H1 (cell line): ENCODE results near the gene RXRA. TPM values are rescaled to one million over a fixed set of nuclear protein-coding genes. Genes with fewer than 3 reads are reported as not detected.

Experiments used
- CTCF ChIA-PET: fragments of 300-600 bp; sonication (Branson Sonifier 250); formaldehyde crosslinking; loops from one replicate; lab custom pipeline; 2021; ENCODE audit not compliant: partially characterized antibody; lab: Charles Lee
- POLR2A ChIA-PET: fragments of 300-600 bp; sonication (Branson Sonifier 250); formaldehyde crosslinking; loops from one replicate; lab custom pipeline; 2021; ENCODE audit warnings: inconsistent platforms; ENCODE audit not compliant: partially characterized antibody; lab: Charles Lee
- DNase-seq, 2 experiments: peaks; one replicate each; pipeline versions ENCODE4 v3.0.0 to v3.0.0-alpha.2; 2010 to 2022; ENCODE audit warnings: low spot score in 2 of 2, low read depth in 1 of 2, mixed read lengths in 1 of 2
- FAIRE-seq: peaks from 2 replicates; lab custom pipeline; 2011; peaks lifted over from hg19 to GRCh38; lab: Jason Lieb, UNC
- H2AFZ ChIP-seq: 2 replicates; pipeline ENCODE4 v1.8.1; 2012; ENCODE audit warnings: low read length, inconsistent platforms
- H2AK5ac ChIP-seq: 2 replicates; pipeline ENCODE4 v1.6.1; 2013; ENCODE audit warnings: low read depth, low read length
- H2BK120ac ChIP-seq: replicated peaks from 2 replicates; pipeline ENCODE3; 2013; ENCODE audit warnings: low read depth, low read length, inconsistent platforms
- H2BK12ac ChIP-seq: 2 replicates; pipeline ENCODE4 v1.6.1; 2013; ENCODE audit warnings: low read depth, low read length
- H2BK15ac ChIP-seq: 2 replicates; pipeline ENCODE4 v1.6.1; 2013; ENCODE audit warnings: low read length
- H2BK20ac ChIP-seq: 2 replicates; pipeline ENCODE4 v1.6.1; 2013; ENCODE audit warnings: low read length
- H2BK5ac ChIP-seq: 2 replicates; pipeline ENCODE4 v1.6.1; 2013; ENCODE audit warnings: low read depth, low read length
- H3K14ac ChIP-seq: 2 replicates; pipeline ENCODE4 v1.6.1; 2013; ENCODE audit warnings: inconsistent platforms; ENCODE audit not compliant: insufficient read length
- H3K18ac ChIP-seq: 2 replicates; pipeline ENCODE4 v1.6.1; 2013; ENCODE audit warnings: low read length; ENCODE audit errors: extremely low read depth
- H3K23ac ChIP-seq: 2 replicates; pipeline ENCODE4 v1.6.1; 2013; ENCODE audit warnings: inconsistent platforms; ENCODE audit not compliant: insufficient read length
- H3K23me2 ChIP-seq: 2 replicates; pipeline ENCODE4 v1.6.1; 2013; ENCODE audit warnings: low read depth, low read length
- H3K27ac ChIP-seq: 2 replicates; pipeline ENCODE4 v1.6.1; 2011; ENCODE audit warnings: low read depth, low read length, inconsistent platforms
- H3K27me3 ChIP-seq, 4 experiments: replicated peaks in 1 of 4; 1 replicate in 1 of 4; 2 replicates in 3 of 4; pipeline versions ENCODE4 v1.6.1 to v1.8.1; 2011 to 2013; ENCODE audit warnings: low read length in 3 of 4, mild to moderate bottlenecking in 3 of 4, inconsistent platforms in 2 of 4, mixed read lengths in 2 of 4, moderate library complexity in 1 of 4; ENCODE audit not compliant: control insufficient read depth in 3 of 4, insufficient read depth in 3 of 4; ENCODE audit errors: extremely low read depth in 1 of 4
- H3K36me3 ChIP-seq, 4 experiments: 2 replicates each; pipeline versions ENCODE4 v1.6.1 to v1.8.1; 2011 to 2013; ENCODE audit warnings: mild to moderate bottlenecking in 4 of 4, low read length in 3 of 4, moderate library complexity in 2 of 4, control low read depth in 1 of 4, inconsistent platforms in 1 of 4; ENCODE audit not compliant: insufficient read depth in 4 of 4, control insufficient read depth in 2 of 4
- H3K4ac ChIP-seq: replicated peaks from 2 replicates; pipeline ENCODE3; 2013; ENCODE audit warnings: low read length, low read depth, mixed read lengths, inconsistent platforms; ENCODE audit not compliant: insufficient read length
- H3K4me1 ChIP-seq, 4 experiments: replicated peaks in 1 of 4; 1 replicate in 1 of 4; 2 replicates in 3 of 4; pipeline versions ENCODE4 v1.6.1 to v1.8.1; 2011 to 2013; ENCODE audit warnings: low read length in 3 of 4, inconsistent platforms in 2 of 4, mixed read lengths in 1 of 4; ENCODE audit not compliant: insufficient read depth in 4 of 4, control insufficient read depth in 3 of 4
- H3K4me2 ChIP-seq, 2 experiments: 2 replicates each; pipeline versions ENCODE4 v1.6.1 to v1.8.1; 2011 to 2013; ENCODE audit warnings: low read depth in 2 of 2, low read length in 2 of 2, control low read depth in 1 of 2, inconsistent platforms in 1 of 2, mild to moderate bottlenecking in 1 of 2; ENCODE audit not compliant: insufficient read depth in 1 of 2
- H3K4me3 ChIP-seq, 4 experiments: fragments of 200-600, 300-600 bp in 1 of 4; sonication (generic), shearing (Covaris generic), sonication (Bioruptor Twin) in 1 of 4; 2 replicates each; pipeline versions ENCODE4 v1.5.1 to v1.8.1; 2011 to 2016; ENCODE audit warnings: low read length in 4 of 4, low read depth in 3 of 4, control low read depth in 2 of 4, inconsistent platforms in 2 of 4, mild to moderate bottlenecking in 2 of 4, mixed read lengths in 1 of 4, moderate library complexity in 1 of 4; ENCODE audit not compliant: insufficient read depth in 2 of 4; ENCODE audit errors: extremely low read depth in 1 of 4
- H3K56ac ChIP-seq: replicated peaks from 2 replicates; pipeline ENCODE3; 2013; ENCODE audit warnings: low read depth, mild to moderate bottlenecking, mixed read lengths, low read length, inconsistent platforms; ENCODE audit not compliant: insufficient read length
- H3K79me1 ChIP-seq: 2 replicates; pipeline ENCODE4 v1.6.1; 2013; ENCODE audit warnings: low read depth, low read length, control low read depth
- H3K79me2 ChIP-seq, 2 experiments: 2 replicates each; pipeline versions ENCODE4 v1.6.1 to v1.8.1; 2012 to 2013; ENCODE audit warnings: low read length in 2 of 2, mild to moderate bottlenecking in 2 of 2, inconsistent platforms in 1 of 2; ENCODE audit not compliant: insufficient read depth in 2 of 2, control insufficient read depth in 1 of 2
- H3K9ac ChIP-seq, 4 experiments: replicated peaks in 1 of 4; 1 replicate in 1 of 4; 2 replicates in 3 of 4; pipeline versions ENCODE4 v1.6.1 to v1.8.1; 2011 to 2013; ENCODE audit warnings: low read depth in 3 of 4, low read length in 3 of 4, control low read depth in 2 of 4, mild to moderate bottlenecking in 2 of 4, moderate library complexity in 2 of 4, inconsistent platforms in 1 of 4; ENCODE audit errors: extremely low read depth in 1 of 4
- H3K9me3 ChIP-seq, 2 experiments: 2 replicates each; pipeline versions ENCODE4 v1.6.1 to v1.8.1; 2012 to 2013; ENCODE audit warnings: mild to moderate bottlenecking in 2 of 2, moderate library complexity in 2 of 2, control low read depth in 1 of 2, inconsistent platforms in 1 of 2, low read depth in 1 of 2, low read length in 1 of 2, mixed read lengths in 1 of 2; ENCODE audit not compliant: insufficient read depth in 2 of 2
- H4K20me1 ChIP-seq, 2 experiments: replicated peaks in 1 of 2; 2 replicates each; pipeline versions ENCODE3 to v1.8.1; 2011 to 2013; ENCODE audit warnings: inconsistent platforms in 2 of 2, low read length in 2 of 2, mild to moderate bottlenecking in 1 of 2; ENCODE audit not compliant: insufficient read depth in 2 of 2, control insufficient read depth in 1 of 2
- H4K5ac ChIP-seq: 2 replicates; pipeline ENCODE4 v1.6.1; 2013; ENCODE audit warnings: low read length, low read depth, mixed read lengths, inconsistent platforms; ENCODE audit not compliant: insufficient read length
- H4K8ac ChIP-seq: 2 replicates; pipeline ENCODE4 v1.8.0; 2013; ENCODE audit warnings: mild to moderate bottlenecking, moderate library complexity, low read length, inconsistent platforms; ENCODE audit not compliant: insufficient read depth; ENCODE audit errors: extremely low read depth
- H4K91ac ChIP-seq: replicated peaks from 2 replicates; pipeline ENCODE3; 2013; ENCODE audit warnings: low read length, mixed read lengths, inconsistent platforms; ENCODE audit not compliant: insufficient read length
- EGR1 ChIP-seq: IDR thresholded peaks from 2 replicates; pipeline ENCODE4 v1.6.1; 2011; ENCODE audit warnings: low read depth, low read length, borderline replicate concordance
- MAX ChIP-seq: IDR thresholded peaks from 2 replicates; pipeline ENCODE4 v1.6.1; 2012; ENCODE audit warnings: inconsistent platforms
- RAD21 ChIP-seq, 2 experiments: IDR thresholded peaks in 1 of 2; conservative IDR thresholded peaks in 1 of 2; 2 replicates each; pipeline ENCODE4 v1.6.1; 2011; ENCODE audit warnings: low read depth in 2 of 2, low read length in 2 of 2, improper control_type of control experiment in 1 of 2, inconsistent platforms in 1 of 2, mild to moderate bottlenecking in 1 of 2, moderate library complexity in 1 of 2
- RBBP5 ChIP-seq: IDR thresholded peaks from 2 replicates; pipeline ENCODE4 v1.7.1; 2012; ENCODE audit warnings: low read depth, mild to moderate bottlenecking, inconsistent platforms, low read length, moderate library complexity, borderline replicate concordance
- SIN3A ChIP-seq, 2 experiments: IDR thresholded peaks in 1 of 2; conservative IDR thresholded peaks in 1 of 2; 2 replicates each; pipeline ENCODE4 v1.6.1; 2011 to 2012; ENCODE audit warnings: low read length in 2 of 2, improper control_type of control experiment in 1 of 2, low read depth in 1 of 2, mild to moderate bottlenecking in 1 of 2
- TEAD4 ChIP-seq: IDR thresholded peaks from 2 replicates; pipeline ENCODE4 v1.6.1; 2012; ENCODE audit warnings: low read depth, low read length, inconsistent platforms, mixed read lengths
- WGBS, 2 experiments: shearing (Covaris generic) in 1 of 2; methylation state at CpG; one replicate each; pipeline versions ENCODE4 v1.1.6 to v1.1.7; 2013 to 2015; ENCODE audit warnings: low lambda C conversion rate in 2 of 2, mixed read lengths in 2 of 2, inconsistent platforms in 1 of 2, low coverage in 1 of 2, missing lambda C conversion rate in 1 of 2; ENCODE audit not compliant: insufficient replicate concordance in 2 of 2, insufficient coverage in 1 of 2, insufficient read length in 1 of 2; ENCODE audit errors: extremely low coverage in 1 of 2, missing lambda C conversion rate in 1 of 2; 5-methylcytosine and 5-hydroxymethylcytosine counted together
- polyA plus RNA-seq, 7 experiments: library from polyadenylated mRNA; depleted of rRNA in 3 of 7; stranded (reverse) in 5 of 7; unstranded in 2 of 7; fragments of >200 nt in 5 of 7; fragments of 200-250 nt in 2 of 7; gene quantifications; 1 replicate in 5 of 7; 2 replicates in 1 of 7; 4 replicates in 1 of 7; pipeline versions ENCODE4 v1.2.1 to v1.2.3, GENCODE V29; 2011 to 2013; ENCODE audit warnings: missing spikeins in 2 of 7, mixed read lengths in 2 of 7
- total RNA-seq: library from RNA; stranded (reverse); fragmentation: NEBNext Ultra II Directional; extraction: Animal tissue kit (Norgen Biotek cat#: 25700); gene quantifications from 2 replicates; pipeline ENCODE4 v1.2.1, GENCODE V29; 2021

The RXRA gene
- total and polyA plus RNA-seq, 2 of the 8 experiments (the other 6 are each of a cell fraction or from before 2014, with no cell fraction given): 9.8 to 29.4 TPM

GRCh38 chr9:134482226-134482625 lies 156.0 kb downstream of the RXRA start:
- Histone ChIP-seq H3K4me1 (no peaks in the 10 kb centered on the region), H2AFZ (no peak overlapping the region), H3K36me3 (no peaks in the 10 kb centered on the region), H3K4me3 (no peak overlapping the region), H4K91ac (no peak overlapping the region), H4K8ac (no peak overlapping the region), H3K23ac (no peak overlapping the region), H3K4ac (no peak overlapping the region), H2BK20ac (no peak overlapping the region), H3K56ac (no peak overlapping the region), H3K18ac (no peak overlapping the region), H3K79me2 (no peaks in the 10 kb centered on the region), H2BK15ac (no peak overlapping the region), H2BK5ac (no peak overlapping the region), H4K5ac (no peak overlapping the region), H2AK5ac (no peak overlapping the region), H3K14ac (no peak overlapping the region), H3K27me3 (no peaks in the 10 kb centered on the region), H3K27ac (no peak overlapping the region), H4K20me1 (peaks cover 0 to 2% of the 10 kb centered on the region in 2 experiments), H2BK120ac (no peak overlapping the region), H3K79me1 (no peaks in the 10 kb centered on the region; the same call in 1 of the 2 replicates), H3K4me2 (no peak overlapping the region), H3K23me2 (no peaks in the 10 kb centered on the region), H3K9me3 (no peaks in the 10 kb centered on the region; a peak in 1 of 4 replicates), H3K9ac (no peak overlapping the region), H2BK12ac (no peak overlapping the region)
- TF ChIP-seq RBBP5 (no peak), TEAD4 (no peak), EGR1 (no peak), MAX (no peak), SIN3A (conservative IDR thresholded peaks at IDR 0.05 in 1 of 2, IDR thresholded peaks at IDR 0.05 in 1 of 2; ENCODE audit: low read depth in 1 of 2, low read length in 2 of 2) (no peak), RAD21 (IDR thresholded peaks at IDR 0.05 in 1 of 2, conservative IDR thresholded peaks at IDR 0.05 in 1 of 2; ENCODE audit: low read depth in 2 of 2, low read length in 2 of 2) (peak in 1 of 2 experiments; percentile 3; a peak in 2 of 4 replicates)
- no peak for DNase-seq
- 86% methylated on average over 10 of the region's 10 CpGs; no CpG with 5 or more reads in 1 of the 2 experiments for WGBS, 2 experiments
- POLR2A ChIA-PET: no interaction called here
- FAIRE-seq: no peak
- CTCF ChIA-PET: no interaction called here
